ENCODE results near the gene MDGA2.
"Not testable (repeated sequence)": the region's sequence is repeated elsewhere in the genome, so short reads cannot be mapped to it uniquely, and the experiment has no call there.

GRCh38 chr14:47242579-47242978 is 432.8 kb downstream of the MDGA2 start:
- TF ChIP-seq CTCF, POLR2A (IDR thresholded peaks at IDR 0.05): not testable (repeated sequence)

Data from right lobe of liver (tissue), 4 donors.